Germinal center (tissue), 1 donor: ENCODE data around the gene POU6F2.

Experiments
- DNase-seq: peaks from one replicate; pipeline ENCODE4 v3.0.0; 2012; ENCODE audit warnings: mixed read lengths, low spot score

The POU6F2 gene

DNA sequence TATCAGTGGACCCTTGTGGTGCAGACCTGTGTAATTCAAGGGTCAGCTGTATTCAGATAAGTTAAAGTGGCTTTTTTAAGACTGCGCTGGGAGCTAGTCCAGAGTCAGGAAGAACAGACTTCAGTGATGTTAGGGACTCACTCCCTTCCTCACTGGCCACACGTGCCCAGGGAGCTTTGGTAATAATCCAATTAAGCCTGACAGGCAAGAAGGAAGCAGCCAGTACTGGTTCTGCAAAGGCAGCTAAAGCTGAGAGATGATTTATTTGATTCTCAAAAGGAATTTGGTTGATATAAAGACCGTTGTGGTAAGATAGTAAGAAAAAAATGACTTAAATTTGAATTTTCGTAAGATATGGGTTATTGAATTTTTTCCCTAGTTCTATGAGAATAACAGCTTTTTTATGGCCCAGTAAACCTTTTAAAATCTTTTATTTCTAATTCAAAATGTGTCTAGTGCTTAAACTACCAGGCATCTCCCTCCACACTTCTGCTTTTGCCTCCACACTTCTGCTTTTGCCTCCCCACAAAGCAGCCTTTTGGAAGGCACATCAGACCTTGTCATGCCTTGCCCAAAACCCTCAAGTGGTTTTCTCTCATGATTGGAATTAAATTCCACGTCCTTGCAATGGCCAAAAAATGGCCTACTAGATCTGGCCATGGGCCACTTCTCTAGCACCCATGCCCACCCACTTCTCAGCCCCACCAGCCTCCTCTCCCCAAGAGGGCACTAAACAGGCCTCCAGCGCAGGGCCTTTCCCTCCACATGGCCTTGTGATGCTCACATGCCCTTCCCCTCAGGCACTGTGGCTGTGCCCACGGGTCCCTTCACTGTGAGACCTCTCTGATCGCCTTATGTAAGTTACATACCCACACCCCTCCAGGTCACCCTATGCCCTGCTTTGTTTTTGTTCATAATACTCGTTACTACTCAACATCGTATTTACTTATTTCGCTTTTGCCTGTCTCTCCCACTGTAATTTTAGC, 92.5 kb downstream of the POU6F2 start:
- peak; percentile 4 for DNase-seq

DNA sequence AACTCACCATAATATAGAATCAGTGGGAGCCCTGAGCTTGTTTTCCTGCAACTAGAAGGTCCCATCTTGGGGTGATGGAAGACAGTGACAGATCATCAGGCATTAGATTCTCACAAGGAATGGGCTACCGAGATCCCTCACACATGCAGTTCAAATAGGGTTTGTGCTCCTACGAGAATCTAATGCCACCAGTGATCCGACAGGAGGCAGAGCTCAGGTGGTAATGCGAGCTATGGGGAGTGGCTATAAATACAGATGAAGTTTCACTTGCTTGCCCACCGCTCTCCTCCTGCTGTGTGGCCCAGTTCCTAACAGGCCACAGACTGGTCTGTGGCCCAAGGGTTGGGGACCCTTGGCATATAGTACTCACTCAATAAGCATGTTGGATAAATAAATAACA, 93.4 kb downstream of the POU6F2 start:
- DNase-seq: no peak

DNA sequence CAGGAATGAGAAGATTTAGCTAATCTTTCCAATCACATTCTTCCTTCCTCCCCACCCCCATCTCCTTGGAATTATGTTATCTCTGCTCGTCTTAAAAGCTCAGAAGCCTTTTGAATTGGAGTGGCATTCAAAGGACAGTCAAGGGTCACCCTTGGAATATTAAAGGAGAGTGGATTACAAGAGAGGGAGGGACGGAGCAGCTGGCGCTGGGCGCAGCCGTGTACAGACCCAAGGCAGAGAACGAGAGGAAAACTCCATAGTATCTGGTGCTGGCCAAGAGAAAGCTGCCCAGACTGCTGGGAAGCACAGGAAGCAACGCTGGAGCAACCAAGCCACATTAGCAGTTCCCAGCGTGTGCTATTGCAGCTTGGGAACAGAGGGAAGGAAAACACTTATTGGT, 95.7 kb downstream of the POU6F2 start:
- no peak for DNase-seq

DNA sequence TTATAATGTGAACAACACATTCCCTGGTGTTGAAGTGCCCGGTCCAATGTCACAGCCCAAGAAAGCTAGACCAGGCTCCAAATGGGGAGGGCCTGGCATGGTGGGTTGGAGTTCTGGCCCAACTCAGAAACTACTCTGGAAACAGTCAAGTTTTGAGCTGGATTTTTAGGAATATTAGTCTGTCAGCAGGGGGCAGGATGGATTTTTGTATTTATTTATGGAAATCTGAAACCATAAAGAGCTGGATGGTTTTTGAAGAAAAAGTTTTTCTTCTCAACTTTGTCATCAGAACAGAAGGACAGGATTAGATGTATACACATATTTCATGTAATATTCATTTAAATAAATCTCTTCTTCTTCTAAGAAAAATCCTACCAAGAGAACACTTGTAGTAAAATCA, 97.5 kb downstream of the POU6F2 start:
- DNase-seq: no peak

DNA sequence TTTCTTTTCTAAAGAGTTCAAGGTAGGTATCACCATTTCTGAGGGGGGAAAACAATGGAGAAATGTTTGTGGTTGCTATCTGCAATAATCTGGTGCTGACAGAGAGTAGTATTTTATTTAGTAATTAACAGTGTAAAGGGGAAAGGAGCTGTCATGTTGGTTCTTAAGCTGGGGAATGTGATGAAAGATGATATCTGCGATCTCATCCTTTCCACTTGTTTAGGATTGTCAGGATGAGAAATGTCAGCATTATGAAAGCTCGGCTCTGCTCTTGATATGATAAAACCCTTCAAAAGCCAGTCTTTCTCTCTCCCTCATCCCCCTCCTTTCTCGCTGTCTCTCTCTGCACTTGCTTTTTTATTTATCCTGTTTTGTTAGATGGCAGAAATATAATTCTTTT, 106.1 kb downstream of the POU6F2 start:
- no peak for DNase-seq

DNA sequence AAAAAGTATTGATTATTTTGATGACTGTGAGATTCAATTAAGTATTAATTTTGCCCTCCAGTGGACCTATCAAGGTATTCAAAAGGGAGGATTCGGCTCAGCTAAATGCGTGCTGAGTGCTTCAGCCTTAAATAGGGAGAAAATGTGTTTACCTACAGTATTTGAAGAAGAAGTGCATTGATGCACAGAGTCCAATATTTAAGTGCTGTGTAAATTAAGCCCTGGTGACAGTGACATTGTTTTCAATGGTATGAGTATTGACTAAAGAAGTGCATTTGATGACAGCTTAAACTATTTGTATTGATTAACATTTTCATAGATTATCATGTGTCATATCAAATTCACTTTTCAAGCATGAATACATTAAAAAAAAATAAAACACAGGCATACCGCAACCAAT, 106.6 kb downstream of the POU6F2 start:
- DNase-seq: no peak

DNA sequence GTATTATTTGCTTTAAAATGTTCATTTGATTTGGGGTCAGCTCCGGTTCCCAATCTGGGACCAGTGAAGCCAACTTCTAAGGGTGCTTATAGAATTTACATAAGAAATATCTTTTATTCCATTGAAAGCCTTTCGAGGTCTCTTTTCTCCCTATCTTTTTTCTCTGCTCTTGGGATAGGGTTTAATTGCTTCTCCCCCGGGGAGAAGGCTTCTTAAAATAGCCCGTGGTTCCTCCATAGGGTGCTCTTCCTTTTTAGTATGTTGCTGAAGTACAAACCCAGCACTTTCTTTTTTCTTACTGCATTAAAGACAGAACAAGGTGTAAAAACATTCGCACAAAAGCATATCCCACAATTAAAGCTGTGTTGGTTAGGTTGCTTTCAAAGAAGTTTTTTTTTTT, 107.5 kb downstream of the POU6F2 start:
- DNase-seq: no peak

DNA sequence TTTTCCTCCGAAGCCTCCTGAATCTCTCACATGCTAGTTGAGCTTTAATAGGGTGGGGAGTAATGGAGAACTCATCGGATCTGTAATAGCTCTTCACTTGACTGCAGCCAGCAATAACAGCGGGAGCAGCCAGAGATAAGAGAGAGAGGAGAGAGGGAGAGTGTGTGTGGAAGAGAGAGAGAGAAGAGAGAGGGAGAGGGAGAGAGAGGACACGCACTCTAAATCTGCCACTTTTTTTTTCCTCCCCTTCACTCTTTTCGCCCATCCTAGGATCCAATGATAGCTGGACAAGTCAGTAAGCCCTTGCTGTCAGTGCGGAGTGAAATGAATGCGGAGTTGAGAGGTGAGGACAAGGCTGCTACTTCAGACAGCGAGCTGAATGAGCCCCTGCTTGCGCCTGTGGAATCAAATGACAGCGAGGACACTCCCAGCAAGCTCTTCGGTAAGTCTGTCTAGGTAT, 107.9 kb downstream of the POU6F2 start:
- DNase-seq: no peak

DNA sequence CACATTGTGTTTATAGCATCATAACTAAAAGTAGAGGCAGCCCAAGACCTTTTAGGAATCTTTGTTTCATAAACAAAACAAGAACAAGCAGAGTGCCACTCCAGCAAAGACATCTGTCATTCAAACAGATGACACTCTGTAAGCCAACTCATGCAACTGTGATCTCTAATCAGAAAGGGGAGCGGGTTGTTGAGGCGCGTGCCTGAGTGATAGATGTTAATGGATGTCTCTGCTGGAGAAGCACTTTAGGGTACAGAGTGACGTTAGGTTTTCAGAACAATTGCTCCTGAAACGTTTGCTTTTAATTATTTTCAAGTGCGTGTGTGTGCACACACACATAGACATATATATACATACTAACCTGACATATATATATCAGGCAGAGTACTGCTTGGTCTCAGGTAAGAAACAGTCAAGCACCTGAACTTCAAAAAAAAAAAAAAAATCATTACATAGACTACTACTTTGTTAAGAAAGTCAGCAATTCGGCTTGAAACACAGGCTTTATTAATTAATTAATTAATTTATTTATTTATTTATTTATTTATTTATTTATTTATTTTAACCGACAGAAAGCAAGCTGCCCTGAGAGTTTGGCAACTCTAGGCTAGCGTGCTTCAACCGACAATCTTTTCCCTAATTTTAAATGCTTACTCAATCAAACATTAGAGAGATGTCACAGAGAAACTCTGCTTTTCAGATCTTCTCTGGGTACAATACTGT, 109.1 kb downstream of the POU6F2 start:
- no peak for DNase-seq

DNA sequence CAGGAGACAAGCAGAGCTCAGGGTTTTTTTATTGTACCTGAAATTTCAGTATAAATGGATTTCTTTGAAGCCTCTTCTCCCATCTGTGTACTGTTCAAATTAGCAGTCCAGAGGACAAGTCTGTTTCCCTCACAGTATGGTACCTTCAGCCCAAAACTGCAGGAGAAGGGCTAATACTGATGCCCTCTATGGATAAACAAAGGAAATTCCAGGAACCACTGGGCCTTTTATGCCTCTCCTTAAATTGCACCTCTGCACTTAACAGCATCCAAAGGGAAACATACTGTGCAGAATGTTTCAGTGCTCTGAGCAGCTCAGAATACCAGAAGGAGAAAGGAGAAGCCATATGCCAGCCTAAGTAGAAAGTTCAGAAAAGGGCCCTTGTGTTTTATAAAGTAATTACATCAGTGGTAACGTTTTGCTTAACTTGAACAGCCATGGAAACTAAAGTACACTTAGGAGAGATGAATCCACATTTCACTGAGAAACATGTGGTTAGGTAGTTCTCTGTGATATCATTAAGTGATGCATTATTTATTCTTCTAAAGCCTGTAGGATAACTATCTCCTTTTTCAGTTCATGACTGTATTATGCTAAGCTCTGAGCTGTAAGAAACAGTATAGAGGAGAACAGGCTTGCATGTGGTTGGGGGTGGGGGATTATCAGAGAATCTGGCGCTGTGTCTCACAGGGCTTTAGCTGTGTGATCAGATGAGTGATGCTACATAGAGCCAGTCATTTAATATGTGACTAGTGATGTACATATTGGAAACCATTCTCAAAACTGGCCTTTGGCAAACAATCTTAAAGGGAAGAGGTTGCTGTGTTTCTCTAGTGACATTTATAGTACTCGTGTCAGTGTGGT, 111.3 kb downstream of the POU6F2 start:
- no peak for DNase-seq

DNA sequence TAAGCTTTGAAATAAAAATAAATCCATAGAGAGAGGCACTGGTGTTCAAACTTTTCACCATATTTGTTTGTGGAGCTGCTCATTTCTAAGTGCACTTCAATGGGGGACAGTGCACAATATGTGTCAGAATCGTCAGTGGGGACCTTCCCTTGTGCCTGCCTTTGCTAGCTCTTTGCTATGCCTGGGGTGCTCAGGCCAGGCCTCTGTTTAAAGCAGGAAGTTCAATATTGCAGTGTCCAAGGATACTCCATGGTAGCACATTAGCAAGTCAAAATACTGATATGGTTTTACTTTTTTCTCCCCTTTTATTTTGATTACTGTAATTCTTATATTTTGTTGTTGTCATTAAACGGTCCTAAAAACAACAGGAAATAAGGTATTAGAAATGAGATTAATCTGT, 113.4 kb downstream of the POU6F2 start:
- no peak for DNase-seq

DNA sequence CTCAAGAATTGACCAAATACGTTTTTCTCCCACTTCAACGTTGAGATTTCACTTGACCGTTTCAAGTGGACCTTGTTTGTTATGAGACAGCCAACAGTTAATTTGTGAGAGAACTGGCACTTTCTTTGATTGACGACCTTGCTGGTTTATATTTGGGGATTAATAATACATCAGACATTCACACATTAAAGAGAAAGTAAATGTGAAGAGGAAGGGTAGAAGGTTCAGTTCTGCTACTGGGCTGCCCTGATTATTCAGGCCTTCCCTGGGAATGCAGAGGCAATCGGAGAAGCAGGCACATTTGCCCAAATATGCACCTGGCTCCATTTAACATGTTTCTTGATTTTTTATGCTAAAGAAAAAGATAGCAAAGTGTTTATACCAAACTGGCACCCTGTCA, 114.1 kb downstream of the POU6F2 start:
- no peak for DNase-seq

DNA sequence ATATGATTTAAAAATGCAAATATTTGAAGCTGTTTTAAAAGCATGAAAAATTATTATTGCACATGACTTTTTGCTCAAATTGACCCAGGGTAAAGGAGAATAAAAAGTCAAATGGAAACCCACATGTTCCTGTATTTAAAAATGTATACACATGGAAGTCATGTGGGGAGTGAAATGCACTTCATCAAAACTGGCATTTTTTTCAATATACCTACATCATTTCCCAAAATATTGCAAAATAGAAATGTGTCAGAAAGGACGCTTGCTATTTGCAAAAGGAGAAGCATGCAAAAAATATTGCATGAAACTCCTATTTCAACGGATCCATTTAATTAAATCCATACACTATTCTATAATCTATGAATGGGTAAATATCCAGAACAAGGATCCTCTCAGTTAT, 117.0 kb downstream of the POU6F2 start:
- DNase-seq: no peak

DNA sequence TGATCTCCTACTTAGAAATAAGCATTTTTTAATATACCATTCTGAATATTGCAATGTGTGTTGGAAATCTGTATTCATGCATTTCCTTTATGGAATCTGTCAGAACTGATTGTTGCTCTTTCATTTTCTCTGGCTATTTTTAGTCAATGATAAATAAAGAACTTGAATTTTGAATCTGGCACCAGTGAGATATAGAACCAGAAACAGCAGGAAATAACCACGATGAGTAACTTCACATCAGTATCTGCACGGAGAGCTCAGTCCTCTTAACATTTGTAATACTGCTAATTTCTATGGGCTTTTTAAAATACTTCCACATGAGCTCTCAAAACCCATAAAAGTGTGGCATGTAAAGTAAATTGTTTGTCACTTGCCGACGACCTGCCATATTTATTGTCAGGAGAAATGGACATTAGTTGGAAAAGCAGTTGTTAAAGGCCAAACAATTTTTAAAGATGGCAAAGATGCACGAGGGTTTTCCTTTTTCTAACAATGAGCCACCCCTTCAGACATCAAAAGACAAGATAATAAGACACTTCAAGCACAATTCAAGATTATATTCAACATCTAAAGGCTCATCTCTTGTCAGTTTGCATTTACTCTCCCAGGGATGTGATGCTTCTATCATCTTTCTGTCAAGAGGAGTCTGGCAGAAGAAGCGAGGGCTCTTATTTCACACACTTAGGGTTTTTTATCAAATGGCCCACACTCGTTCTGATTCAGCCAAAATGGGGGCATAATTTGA, 118.3 kb downstream of the POU6F2 start:
- DNase-seq: no peak

DNA sequence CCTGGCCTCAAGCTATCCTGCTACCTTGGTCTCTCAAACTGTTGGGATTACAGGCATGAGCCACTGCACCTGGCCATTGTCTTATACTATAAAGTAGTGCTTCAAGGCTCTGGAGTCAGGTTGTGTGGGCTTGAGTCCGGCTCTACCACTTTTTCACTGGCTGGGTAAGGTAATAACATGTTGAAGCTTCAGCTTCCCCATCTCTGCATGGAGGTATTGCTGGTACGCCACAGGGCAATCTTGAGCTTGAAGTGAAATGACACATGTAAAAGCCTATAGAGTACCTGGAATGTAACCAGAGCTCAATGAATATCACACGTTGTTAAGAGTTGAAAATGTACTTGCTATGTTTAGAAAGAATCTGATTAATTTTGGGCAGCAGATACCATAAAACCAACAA, 120.8 kb downstream of the POU6F2 start:
- no peak for DNase-seq

DNA sequence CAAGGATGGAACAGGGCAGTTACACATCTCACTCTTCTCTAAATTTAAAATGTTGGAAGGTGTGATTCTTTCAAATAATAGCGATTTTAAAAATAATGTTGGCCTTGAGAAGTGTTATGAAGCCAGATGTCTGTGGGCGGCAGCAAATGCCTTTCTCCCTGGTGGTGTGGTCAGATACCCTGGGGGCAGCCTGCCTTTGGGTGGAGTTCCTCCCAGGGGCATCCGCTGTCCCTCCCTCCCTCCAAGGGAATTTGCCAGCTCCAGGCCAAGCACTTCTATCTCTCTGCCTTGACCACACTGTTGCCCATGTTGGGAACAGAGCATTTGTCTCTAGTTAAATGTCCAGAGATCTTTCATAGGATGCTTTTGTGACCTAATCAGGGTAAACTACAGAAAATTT, 121.4 kb downstream of the POU6F2 start:
- no peak for DNase-seq

DNA sequence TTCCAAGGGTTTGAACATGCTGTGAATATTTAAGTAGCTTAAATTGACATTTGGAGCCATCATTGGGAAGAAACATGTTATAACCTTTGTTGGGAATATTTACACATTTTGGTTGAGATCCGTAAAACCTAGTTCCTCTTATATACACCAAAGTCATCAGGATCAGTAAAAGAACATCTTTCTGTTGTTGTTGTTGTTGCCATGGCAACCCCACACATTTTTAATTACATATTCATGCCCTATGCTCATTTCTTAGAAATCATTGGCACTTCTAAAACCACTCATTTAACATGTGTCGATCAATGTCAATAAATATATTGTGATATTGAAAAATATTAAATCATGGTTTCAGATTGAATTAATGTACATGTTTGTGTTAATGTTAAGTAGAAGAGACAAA, 122.6 kb downstream of the POU6F2 start:
- no peak for DNase-seq

DNA sequence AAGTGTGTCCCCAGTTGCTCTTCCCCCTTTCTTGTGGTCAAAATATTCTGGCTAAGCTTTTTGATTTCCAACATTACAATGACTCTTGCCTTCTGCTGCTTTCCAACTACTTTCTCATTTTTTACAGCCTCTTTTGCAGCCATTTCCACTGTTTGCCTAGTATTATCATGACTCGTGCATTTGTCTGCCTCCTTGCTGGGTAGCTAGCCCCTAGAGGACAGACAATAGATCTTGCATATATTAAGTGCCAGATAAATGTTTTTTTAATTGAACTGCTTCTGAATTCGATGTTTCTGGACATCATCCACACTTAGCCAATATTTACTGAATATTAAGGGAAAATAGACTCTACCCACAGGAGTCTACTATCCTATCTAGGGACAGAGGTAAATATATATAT, 124.5 kb downstream of the POU6F2 start:
- DNase-seq: no peak

DNA sequence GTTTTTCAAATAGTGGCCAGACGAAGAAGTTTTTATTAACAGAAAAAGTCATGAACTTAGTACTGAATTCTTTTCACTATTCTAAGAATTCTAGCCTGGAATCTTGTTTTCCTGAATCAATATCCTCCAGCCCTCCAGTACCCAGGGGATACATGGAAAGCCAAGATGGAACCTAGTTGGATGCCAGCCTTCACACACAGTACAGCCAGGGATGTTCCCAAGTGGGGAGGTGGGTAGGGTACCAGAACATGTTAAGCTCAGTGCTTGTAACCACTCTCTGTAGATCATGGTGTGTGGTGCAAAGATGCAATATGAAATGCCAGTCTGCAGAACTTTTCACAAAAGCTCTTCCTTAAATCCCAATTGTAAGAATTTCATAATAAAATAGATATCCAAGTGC, 128.0 kb downstream of the POU6F2 start:
- no peak for DNase-seq

DNA sequence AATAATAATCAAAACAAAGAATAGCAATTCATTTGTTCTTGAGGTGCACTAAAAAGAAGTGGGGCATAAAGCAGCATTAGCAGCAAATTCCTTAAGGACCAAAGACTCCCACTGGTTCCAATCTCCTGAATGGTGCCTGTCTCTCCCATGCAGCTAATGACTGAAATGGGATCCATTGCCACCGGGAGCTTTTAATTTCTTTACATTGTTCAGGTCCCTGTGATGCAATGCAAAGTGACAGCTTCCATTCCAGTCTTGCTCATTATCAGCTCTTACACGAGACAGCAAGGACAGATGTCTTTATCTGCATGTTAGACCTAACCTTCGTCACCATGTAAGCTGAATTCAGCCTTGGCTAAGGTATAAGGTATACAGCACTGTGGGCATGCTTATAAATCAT, 148.1 kb downstream of the POU6F2 start:
- DNase-seq: no peak

DNA sequence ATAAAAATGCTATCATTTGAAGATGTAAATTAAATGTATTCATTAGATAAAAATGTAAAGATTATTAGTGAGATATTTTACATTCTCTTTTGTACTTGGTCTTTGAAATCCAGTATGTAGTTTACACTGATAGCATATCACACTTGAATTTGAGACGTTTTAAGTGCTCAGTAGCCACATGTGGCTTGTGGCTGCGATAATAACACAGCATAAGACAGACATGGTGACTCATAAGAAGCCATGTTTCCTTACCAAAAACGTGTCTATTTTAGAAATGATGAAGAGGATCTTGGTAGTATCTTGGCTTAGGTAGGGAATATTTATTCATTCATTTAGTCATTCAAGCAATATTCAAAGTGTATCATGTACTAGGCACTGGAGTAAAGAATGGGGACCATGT, 149.3 kb downstream of the POU6F2 start:
- DNase-seq: no peak
